Hematopoietic multipotent progenitor cell treated with erythropoietin and hydrocortisone succinate and interleukin-3 and kit ligand, for 17 days (in vitro differentiated cells): ENCODE measurements around the gene PTPRK.

Experiments
- DNase-seq: peaks from one replicate; pipeline ENCODE4 v3.0.0-alpha.2; 2015; ENCODE audit warnings: low spot score

The PTPRK gene

DNA sequence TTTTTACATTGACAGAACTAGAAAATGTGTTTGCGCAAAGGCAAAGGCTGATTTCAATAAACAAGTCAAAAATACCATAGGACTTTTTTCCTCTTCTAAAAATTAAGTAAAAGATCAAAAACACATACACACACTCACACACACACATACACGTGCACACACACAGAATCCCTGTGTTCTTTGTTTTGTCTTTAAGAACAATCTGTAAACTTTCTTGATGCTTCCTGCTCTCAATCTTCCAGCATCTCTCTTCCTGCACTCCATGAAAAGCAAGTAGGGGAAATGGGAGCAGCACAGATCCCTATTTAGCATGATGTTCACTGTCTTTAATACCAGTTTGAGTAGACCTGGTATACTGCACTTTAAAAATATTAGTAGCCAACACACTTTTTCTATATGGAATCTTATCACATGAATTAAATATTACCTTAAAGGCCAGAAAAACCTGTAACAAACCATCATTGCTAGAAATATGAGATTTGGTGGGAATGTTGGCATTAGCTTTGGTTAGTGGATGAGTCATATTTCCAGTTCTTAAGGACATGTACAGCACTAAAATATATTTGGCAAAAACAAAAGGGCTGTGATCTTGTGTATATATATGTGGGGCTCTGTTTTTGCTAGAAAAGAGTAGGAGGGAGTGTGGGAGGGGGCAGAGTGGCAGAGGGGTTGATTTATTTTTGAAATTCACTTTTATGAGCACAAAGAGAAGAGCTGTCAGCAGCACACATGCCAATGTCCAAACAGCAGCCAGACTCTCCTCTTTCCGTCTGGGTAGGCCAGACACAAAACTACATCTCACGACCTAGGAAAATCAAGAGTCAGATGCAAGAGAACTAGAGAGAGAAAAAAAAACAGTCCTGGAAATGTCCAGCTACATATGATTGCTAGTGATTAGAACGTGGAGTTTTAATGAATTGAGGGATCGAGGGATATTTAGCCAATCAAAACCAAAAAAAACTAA is 4.6 kb downstream of the PTPRK start:
- DNase-seq: no peak

DNA sequence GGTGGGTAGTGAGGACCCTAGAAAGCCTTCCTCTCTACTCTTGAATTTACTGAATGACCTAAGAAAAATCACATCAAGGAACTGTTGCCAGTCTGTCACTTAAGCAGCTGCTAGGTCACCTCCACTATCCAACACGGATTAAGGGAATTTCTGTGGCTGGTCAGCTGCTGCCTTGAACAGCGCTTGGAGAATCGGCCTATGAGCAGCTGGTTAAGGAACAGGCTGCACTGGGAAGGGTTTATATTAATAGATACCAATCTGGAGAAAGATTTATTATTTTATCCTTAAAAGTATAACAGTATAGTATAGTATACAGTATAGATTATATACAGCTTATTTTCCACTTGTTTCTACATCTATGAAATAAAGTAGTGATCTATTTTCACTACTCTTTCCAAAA is 6.5 kb downstream of the PTPRK start:
- DNase-seq: no peak

DNA sequence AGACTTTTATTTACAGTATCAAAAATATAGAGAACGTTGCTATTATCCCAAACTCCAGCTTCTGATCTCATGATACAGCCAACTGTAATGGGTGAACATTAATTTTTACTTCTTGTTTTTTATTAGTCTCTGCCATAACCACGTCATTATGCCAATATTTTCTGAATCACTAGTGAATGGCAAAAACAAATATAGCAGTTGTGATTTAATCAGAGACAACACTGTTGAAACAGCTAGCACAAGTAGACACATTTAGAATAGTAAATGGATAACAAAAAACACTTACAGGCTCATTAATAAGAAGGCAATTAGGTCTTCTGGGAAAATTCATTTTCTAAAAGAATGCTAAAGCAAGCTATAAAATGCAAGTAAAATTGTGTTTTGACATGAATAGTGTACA is 8.1 kb downstream of the PTPRK start:
- DNase-seq: no peak

DNA sequence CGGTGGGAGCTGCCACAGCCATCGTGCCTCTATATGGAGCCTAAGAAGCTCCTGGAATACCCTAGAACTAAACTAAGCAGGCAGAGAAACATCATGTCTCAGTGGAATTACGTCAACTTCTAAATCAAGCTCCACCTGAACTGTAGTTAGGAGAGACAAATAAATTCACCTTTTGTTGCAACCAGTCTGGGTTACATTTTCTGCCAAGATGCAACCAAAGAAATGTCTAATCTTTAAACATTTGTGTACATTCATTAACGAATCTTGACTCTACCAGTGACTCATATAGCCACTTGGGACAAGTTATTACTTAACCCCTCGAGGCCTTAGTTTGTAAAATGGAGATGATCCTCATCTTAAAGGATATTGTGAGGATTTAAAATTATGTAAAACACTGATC is 8.9 kb downstream of the PTPRK start:
- no peak for DNase-seq

DNA sequence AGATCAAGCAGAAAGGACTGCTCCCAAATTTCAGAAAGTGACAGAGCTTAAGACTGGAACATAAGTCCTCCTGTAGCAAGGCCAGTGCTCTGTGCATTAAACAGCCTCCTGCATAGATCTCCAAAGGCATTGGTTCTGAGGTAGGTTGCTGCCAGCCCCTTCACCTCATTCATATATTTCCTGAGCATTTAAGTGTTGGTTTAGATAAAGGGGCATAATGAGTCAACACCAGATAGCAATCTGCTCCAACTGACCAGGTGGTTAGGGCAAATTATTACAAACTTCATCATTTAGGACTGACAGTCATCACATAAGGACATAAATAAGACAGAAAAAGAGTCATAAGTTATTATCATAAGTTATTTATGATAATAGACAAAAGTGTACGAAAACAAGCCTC is 10.7 kb downstream of the PTPRK start:
- DNase-seq: no peak

DNA sequence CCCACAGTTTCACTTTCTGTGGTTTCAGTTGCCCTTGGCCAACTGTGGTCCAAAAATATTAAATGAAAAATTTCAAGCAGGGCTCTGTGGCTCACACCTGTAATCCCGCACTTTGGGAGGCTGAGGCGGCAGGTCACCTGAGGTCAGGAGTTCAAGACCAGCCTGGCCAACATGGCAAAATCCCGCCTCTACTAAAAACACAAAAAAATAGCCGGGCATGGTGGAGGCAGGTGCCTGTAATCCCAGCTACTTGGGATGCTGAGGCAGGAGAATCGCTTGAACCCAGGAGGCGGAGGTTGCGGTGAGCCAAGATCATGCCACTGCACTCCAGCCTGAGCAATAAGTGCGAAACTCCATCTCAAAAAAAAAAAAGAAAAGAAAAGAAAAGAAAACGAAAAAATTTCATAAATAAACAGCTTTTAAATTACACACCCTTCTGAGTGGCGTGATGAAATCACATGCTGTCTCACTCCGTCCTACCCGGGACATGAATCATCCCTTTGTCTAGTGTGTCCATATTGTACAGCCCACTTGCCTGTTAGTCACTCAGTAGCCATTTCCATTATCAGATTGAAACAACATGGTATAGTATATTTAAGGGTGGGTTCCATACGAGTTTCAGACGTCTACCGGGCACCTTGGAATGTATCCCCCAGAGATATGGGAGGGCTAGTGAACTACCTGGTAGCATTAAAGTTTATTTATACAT is 11.7 kb downstream of the PTPRK start:
- DNase-seq: no peak

DNA sequence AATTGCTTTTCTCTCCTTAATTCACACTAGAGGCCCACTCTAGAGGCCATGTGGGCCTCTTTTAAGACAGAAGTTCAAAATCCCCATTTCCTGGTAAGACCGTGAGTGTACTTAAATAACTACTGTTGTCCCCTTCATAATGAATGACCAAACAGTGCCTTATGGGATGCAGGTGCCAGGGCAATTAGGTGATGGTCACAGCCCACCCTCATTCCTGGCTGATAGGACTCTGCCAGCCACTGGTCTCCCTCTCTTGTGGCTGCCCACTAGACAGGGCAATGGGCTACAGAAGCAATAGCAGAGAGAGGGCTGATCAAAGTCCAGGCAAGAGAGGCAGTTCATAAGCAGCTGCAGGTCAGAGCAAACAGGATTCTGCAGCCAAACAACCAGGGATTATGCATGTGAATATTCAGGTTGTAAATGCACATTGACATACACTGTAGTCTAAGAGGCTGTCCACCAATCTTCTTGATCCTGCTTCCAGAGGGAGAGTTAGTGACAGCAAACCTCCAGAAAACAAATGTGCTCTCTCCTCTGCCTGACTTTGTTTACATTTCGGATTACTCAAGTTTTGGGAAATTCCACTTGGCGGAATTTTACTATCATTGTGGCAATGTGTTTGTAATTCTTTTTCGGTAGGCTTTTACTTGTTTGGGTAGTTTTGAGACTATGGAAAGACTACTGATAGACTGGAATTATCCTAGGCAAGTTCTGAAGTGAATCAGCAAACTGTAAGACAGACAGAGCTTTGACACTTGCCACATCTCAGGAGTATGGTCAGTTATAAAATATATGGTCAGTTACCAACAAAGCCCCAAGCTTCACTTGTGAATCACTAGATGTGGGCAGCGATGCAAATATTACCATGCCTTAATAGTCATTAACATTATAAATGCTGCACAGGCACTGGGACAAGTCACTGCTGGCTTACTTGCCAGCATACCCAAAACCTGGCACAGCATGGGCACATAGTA is 12.8 kb downstream of the PTPRK start:
- DNase-seq: no peak

DNA sequence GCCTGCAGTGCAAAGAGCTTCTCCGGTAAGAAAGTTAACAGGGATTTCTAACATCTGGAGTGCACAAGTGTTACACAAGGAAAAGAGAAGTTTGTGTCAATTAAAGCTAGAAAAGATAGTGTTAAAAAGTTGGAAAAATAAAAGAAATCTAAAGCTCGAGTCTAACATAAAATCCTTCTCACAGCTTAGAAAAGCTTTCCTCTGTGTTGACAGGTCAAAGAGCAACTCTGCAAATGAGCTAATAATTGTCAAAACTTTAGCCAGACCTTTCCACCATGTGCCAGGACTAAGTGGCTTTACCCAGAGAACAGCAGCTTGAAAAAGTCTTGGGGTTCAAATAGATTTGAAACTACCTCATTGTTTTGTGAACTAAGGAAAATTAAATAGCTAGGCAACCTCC is 14.8 kb downstream of the PTPRK start:
- no peak for DNase-seq

DNA sequence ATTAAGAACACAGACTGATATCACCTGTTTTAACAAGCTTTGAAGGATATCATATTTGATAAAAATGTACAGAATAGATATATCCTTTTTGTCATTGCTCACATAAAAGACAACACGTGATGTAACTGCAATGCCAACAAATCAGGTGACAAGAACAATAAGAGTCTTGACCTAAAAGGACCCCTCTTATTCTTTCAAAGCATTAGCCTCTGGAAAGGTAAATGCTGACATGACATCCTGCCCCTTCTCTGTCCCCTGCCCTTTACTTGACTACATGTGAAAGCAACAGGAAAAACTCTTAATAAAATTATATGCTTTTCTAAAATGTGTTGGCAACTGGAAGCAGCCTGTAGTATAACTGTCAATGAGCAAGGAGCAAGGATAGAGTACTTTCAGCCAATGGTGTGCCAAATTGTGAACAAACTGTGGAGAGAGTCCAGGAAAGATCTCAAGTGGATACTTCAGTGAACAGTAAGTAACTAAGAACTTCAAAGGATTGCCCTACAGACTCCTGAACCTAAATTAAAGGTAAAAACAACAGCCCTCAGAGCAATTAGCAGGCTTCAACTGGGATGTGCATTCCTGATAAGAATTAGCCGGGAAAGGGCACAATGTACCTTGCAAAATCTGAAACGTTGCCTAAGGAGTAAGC is 16.3 kb downstream of the PTPRK start:
- no peak for DNase-seq

DNA sequence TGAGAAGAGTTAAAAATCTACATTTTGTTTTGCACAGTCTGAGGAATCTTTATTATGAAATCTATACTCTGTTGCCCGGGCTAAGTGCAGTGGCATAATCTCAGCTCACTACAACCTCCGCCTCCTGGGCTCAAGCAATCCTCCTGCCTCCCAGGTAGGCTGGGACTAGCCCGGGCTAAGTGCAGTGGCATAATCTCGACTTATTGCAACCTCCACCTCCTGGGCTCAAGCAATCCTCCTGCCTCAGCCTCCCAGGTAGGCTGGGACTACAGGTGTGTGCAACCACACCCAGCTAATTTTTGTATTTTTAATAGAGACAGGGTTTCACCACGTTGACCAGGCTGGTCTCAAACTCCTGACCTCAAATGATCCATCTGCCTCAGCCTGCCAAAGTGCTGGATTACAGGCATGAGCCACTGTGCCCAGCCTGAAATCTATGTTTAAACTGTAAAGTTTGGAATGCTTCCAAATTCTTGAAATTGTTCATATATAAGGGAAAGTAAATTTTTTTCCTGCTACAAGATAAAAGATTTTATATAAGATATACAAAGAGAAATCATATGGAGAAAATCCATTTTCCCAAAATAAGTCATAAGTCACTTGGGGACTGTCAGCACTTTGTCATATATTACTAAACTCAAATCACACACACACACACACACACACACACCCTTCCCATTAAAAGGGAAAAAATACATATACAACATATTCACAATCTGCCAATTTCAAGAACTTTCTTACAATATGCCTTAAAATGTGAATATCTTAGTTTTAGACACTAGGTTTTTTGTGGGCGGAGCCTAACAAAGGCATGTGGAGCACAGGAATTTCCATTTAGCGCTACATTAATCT is 19.4 kb downstream of the PTPRK start:
- DNase-seq: no peak

DNA sequence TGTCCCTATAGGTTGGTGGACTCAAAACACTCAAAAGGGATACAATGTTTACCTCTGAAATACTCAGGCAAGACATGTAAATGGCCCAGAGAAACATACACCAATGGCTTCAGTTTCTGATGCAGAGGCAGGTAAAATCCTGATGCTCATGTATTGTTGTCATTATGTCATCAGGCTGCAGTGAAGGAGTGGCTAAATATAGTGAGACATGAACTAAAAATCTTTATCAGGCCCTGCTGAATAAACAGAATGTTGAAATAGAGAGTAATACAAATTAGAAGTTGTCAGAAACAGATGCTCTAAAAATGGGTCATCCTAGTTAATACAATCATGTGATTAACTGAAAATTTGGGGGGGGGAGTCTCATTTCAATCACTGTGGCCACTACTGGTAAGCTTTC is 20.4 kb downstream of the PTPRK start:
- DNase-seq: no peak

DNA sequence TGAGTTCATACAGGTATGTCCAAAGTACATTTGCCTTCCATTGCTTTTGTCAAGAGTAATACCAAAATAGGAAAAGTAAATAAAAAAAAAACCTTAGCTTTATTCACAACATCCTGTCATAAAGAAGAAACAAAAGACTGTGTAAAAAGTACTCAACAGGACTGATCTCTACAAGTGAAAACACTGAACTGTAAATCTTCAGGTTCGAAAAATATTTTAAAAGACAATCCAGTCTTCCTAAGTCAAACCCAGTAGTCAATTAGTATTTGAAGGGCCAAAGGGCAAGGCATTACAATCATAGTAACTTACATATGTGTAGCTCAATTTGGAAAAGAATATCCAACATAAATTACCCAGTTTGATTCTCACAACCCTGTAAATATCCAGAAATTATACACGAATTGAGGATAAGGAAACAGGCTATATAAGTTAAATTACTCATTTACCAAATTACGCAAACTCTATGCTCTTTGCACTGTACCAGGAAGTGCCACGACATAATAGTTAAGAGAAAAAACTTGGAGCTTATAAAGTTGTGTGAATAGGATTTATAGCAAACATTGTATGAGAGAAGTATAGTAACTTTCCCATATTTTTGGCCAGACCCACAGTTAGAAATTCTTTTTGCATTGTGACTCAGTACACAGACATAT is 21.2 kb downstream of the PTPRK start:
- no peak for DNase-seq

DNA sequence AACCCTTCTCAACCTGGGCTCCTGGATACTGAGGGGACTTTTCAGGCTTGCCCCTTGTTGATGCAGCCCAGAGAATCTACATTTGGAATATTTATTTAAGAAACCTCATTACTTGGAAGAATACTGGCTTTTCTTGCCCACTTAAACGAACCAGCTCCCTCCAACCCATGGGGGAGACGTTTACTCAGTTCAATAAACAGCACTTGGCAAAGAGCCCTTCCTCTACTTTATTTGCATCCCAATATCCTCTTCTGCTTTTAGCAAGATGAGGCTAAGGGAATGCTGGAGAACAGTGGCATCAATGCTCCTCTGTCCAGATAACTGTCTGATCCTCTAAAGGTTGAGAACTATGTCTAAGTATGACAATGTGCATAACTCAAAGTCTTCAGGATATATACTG is 22.2 kb downstream of the PTPRK start:
- no peak for DNase-seq

DNA sequence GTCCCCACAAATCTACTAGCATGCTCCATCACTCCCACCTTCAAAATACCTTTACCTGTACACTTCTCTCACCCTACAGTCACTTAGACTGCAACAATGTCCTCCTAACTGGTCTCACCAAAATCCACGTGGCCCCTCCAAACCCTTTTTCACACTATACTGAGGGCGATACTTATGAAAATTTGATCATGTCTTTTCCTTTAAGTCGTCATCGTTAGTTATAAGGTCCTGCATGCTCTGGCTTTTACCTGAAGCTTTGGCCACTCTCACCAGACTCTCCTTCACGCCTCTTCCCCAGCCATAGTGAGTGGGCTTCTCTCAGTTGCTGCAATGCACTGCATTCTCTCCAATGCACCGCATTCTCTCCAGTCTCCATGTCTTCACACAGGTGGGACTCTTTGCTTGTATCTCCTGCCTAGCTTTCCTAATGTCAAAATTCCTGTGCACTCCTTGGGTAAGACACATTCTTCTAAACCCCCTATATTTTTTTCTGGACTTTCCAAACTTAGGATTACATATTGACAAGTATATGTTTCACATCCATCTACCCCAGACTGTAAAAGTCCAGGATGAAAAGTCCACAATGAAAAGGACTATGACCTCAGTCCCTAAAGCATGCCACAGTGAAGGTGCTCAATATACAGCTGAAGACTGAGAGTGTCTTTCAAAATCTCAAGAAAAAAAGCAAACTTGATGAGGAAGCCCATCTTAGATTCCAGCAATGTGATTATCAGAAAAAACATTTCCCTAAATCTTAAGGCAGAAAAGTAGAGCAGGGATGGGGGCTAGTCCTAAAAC is 24.7 kb downstream of the PTPRK start:
- DNase-seq: no peak

DNA sequence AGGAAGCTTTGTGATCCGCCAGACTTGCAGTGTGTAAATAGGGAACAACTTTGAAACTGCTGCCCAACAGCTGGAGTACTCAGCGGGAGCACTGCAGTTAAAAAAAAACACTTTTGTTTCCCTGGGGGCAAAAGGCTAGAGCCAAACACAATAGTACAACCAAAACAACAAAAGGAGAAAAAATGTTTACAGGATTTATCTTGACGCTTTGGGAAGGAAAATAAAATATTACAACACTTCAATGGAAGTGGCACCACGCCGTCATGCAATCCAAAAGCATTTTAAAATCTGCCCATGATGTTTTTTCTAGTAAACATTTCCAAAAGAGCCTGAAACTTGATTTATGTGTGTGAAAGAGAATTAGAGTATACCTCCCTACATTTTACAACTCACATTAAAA is 26.0 kb downstream of the PTPRK start:
- no peak for DNase-seq

DNA sequence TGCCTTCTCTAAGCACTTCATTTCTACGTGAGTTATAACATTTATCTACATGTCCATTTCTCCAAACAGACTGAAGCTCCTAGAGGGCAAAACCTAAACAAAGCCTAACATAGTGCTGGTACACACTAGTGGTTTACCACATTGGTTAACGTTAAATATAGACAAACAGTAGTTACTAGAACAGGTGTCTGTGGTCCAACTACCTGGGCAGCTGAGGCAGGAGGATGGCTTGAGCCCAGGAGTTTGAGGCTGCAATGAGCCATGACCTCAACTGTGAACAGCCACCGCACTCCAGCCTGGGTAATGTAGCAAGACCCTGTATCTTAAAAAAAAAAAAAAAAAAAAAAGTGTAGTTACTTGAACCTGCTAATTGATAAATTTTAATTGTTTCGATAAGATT is 26.5 kb downstream of the PTPRK start:
- DNase-seq: no peak

DNA sequence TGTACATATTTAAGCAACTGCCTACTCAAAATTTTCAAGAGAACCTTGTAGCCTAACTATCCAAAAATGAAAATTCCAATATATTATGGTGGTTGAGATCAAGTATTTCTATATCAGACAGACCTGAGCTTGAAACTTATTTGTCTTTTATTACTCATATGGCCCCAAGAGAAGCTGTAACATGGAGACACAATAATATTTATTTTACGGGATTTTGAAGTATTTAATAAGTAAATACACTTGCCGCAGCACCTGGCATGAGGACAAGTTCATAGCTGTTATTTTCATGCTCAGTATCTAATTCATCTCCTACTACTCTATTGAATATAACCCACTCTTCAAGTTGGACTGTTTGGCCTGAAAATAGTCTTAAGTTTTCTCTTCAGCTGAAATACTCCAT is 28.0 kb downstream of the PTPRK start:
- no peak for DNase-seq

DNA sequence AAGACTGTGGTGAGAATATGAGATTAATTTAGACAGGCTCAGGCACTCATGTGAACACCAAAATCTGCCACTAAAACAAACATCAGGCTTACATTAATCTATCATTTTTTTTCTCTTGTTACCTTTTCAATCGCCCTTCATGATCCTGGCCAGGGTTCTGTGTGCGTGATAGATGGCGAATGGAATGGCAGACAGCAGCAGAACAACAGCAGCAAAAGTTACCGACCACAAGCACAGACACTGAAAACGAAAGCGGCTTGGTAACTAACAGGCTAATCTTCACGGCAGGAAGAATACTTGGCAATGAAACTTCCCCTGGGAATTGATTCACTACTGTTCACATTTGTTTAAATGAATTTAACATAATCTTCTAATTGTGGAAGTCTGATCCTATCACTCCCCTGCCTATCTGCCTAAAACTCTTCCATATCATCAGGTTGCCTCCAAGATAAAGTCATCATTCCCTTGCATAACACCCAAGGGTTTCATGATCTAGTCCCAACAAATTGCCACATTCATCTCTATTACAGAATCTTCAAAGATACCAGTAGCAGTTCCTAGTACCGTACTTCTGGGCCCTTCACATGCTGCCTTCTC is 28.7 kb downstream of the PTPRK start:
- no peak for DNase-seq

DNA sequence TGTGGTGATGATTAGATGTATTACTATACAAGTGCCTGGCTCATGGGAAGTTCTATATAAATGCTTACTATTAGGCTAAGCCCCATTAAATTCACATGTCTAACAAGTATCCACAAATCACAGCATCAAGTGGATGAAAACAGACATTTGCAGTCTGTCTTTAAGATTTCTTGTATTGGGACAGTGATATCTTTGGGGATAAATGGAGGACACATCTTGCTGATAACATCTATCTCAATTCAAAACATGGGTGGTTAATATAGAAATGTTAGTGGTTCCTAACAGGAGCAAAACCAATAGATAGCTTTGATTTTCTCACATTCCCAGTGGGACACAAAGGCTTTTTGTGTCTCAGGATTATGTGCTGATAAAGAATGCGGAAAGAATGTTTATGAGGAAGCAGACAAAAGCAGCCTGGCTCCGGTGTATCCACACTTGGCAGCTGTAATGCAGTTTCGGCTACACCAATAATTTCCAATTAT is 29.3 kb downstream of the PTPRK start:
- no peak for DNase-seq
